Globus pallidus (tissue), 1 donor: Measurements from ENCODE around the gene MOCS1.
A peak's percentile ranks its signal among the peaks of the same experiment; 100 is the strongest.

Experiments
- DNase-seq: peaks from one replicate; pipeline ENCODE4 v3.0.0-alpha.2; 2015; ENCODE audit warnings: low spot score

Gene MOCS1

GRCh38 chr6:39924283-39924682, 10.0 kb downstream of the MOCS1 start:
- DNase-seq, result no peak

- no peak for DNase-seq
Observed at GRCh38 chr6:39923861-39924260, 10.4 kb downstream of the MOCS1 start.

- peak; percentile 31 for DNase-seq
Observed at GRCh38 chr6:39923394-39923793, 10.9 kb downstream of the MOCS1 start.

- no peak for DNase-seq
Observed at GRCh38 chr6:39922821-39923220, 11.4 kb downstream of the MOCS1 start.

- DNase-seq, result no peak
Observed at GRCh38 chr6:39920157-39920556, 14.1 kb downstream of the MOCS1 start.

GRCh38 chr6:39918831-39919230, 15.4 kb downstream of the MOCS1 start:
- DNase-seq, result no peak

- no peak for DNase-seq
Observed at GRCh38 chr6:39917981-39918380, 16.3 kb downstream of the MOCS1 start.

GRCh38 chr6:39917329-39917728, 16.9 kb downstream of the MOCS1 start:
- DNase-seq, result no peak

- DNase-seq, result no peak
Observed at GRCh38 chr6:39915866-39916265, 18.4 kb downstream of the MOCS1 start.

GRCh38 chr6:39914239-39914638, 20.0 kb downstream of the MOCS1 start:
- no peak for DNase-seq

- no peak for DNase-seq
Observed at GRCh38 chr6:39913391-39913916, 20.8 kb downstream of the MOCS1 start.

- no peak for DNase-seq
Observed at GRCh38 chr6:39912446-39912845, 21.8 kb downstream of the MOCS1 start.

- no peak for DNase-seq
Observed at GRCh38 chr6:39911513-39912125, 22.6 kb downstream of the MOCS1 start.

- no peak for DNase-seq
Observed at GRCh38 chr6:39910744-39911143, 23.5 kb downstream of the MOCS1 start.

GRCh38 chr6:39910164-39910563, 24.1 kb downstream of the MOCS1 start:
- no peak for DNase-seq

GRCh38 chr6:39909701-39910100, 24.6 kb downstream of the MOCS1 start:
- DNase-seq, result no peak

GRCh38 chr6:39908838-39909583, 25.3 kb downstream of the MOCS1 start:
- DNase-seq, result no peak

GRCh38 chr6:39907871-39908575, 26.2 kb downstream of the MOCS1 start:
- DNase-seq, result no peak

- DNase-seq, result no peak
Observed at GRCh38 chr6:39906318-39906761, 27.9 kb downstream of the MOCS1 start.

- DNase-seq, result no peak
Observed at GRCh38 chr6:39905640-39905975, 28.7 kb downstream of the MOCS1 start.

- no peak for DNase-seq
Observed at GRCh38 chr6:39904946-39905639, 29.2 kb downstream of the MOCS1 start.

GRCh38 chr6:39903656-39904055, 30.6 kb downstream of the MOCS1 start:
- no peak for DNase-seq
